RWPE2 (cell line): ENCODE results near the gene ZBED4.

Source experiments
- ATAC-seq: fragments of 200-7000 bp; cut with Tn5 transposase; 3 replicates; pipeline ENCODE4 v1.9.1; 2021; ENCODE audit warnings: low read depth
- DNase-seq: peaks from one replicate; pipeline ENCODE4 v3.0.0-alpha.2; 2020; ENCODE audit warnings: low spot score
- H3K27ac ChIP-seq: fragments of 450-650 bp; 2 replicates; pipeline ENCODE4 v1.5.1; 2017; ENCODE audit warnings: mild to moderate bottlenecking; ENCODE audit not compliant: poor library complexity, severe bottlenecking
- H3K27me3 ChIP-seq: fragments of 250-450 bp; sonication (Bioruptor Pico); 2 replicates; pipeline ENCODE4 v1.5.1; 2021; ENCODE audit warnings: mild to moderate bottlenecking, moderate library complexity; ENCODE audit not compliant: insufficient read depth, poor library complexity, severe bottlenecking
- H3K36me3 ChIP-seq: fragments of 250-450 bp; sonication (Bioruptor Pico); 2 replicates; pipeline ENCODE4 v1.5.1; 2020; ENCODE audit warnings: low read depth, mild to moderate bottlenecking, moderate library complexity
- H3K4me1 ChIP-seq: fragments of 250-450 bp; sonication (Bioruptor Pico); 2 replicates; pipeline ENCODE4 v1.5.1; 2021; ENCODE audit warnings: mild to moderate bottlenecking, moderate library complexity; ENCODE audit not compliant: insufficient read depth, poor library complexity, severe bottlenecking
- H3K4me3 ChIP-seq: fragments of 250-450 bp; sonication (Bioruptor Pico); 2 replicates; pipeline ENCODE4 v1.5.1; 2021; ENCODE audit warnings: mild to moderate bottlenecking, moderate library complexity; ENCODE audit not compliant: severe bottlenecking
- H3K9me3 ChIP-seq: fragments of 250-450 bp; sonication (Bioruptor Pico); 2 replicates; pipeline ENCODE4 v1.5.1; 2021; ENCODE audit warnings: mild to moderate bottlenecking, moderate library complexity; ENCODE audit not compliant: severe bottlenecking
- TF ChIP-seq, protein P1 (sequence below): fragments of 450-650 bp; IDR thresholded peaks from one replicate; pipeline ENCODE4 v1.5.1; 2017; ENCODE audit warnings: mild to moderate bottlenecking, moderate library complexity; ENCODE audit not compliant: poor library complexity, severe bottlenecking

Gene ZBED4

GRCh38 chr22:49861642-49862495 is 8.2 kb downstream of the ZBED4 start:
- Histone ChIP-seq H3K36me3 (no peaks in the 10 kb centered on the region), H3K4me3 (no peak overlapping the region), H3K27ac (no peak overlapping the region), H3K27me3 (no peaks in the 10 kb centered on the region), H3K4me1 (no peaks in the 10 kb centered on the region), H3K9me3 (no peaks in the 10 kb centered on the region)
- TF ChIP-seq, protein P1, sequence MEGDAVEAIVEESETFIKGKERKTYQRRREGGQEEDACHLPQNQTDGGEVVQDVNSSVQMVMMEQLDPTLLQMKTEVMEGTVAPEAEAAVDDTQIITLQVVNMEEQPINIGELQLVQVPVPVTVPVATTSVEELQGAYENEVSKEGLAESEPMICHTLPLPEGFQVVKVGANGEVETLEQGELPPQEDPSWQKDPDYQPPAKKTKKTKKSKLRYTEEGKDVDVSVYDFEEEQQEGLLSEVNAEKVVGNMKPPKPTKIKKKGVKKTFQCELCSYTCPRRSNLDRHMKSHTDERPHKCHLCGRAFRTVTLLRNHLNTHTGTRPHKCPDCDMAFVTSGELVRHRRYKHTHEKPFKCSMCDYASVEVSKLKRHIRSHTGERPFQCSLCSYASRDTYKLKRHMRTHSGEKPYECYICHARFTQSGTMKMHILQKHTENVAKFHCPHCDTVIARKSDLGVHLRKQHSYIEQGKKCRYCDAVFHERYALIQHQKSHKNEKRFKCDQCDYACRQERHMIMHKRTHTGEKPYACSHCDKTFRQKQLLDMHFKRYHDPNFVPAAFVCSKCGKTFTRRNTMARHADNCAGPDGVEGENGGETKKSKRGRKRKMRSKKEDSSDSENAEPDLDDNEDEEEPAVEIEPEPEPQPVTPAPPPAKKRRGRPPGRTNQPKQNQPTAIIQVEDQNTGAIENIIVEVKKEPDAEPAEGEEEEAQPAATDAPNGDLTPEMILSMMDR: no peak
- ATAC-seq: no peak
- no peak for DNase-seq

DNA sequence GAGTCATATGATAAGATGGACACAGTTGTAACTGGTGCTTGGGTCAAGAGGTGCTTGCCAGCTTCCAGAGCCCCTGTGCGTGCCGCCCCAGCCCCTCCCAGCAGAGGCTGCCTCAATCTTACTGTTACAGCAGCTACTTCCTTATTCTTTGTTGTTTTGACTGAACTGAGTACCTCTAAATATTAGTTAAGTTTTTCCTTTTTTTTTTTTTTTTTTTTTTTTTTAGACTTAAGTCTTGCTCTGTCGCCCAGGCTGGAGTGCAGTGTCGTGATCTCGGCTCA is 8.8 kb downstream of the ZBED4 start:
- Histone ChIP-seq H3K27me3 (no peaks in the 10 kb centered on the region), H3K9me3 (no peaks in the 10 kb centered on the region), H3K27ac (no peak overlapping the region), H3K36me3 (no peaks in the 10 kb centered on the region), H3K4me3 (no peak overlapping the region), H3K4me1 (no peaks in the 10 kb centered on the region)
- DNase-seq: no peak
- ATAC-seq: no peak
- TF ChIP-seq, protein P1: no peak

DNA sequence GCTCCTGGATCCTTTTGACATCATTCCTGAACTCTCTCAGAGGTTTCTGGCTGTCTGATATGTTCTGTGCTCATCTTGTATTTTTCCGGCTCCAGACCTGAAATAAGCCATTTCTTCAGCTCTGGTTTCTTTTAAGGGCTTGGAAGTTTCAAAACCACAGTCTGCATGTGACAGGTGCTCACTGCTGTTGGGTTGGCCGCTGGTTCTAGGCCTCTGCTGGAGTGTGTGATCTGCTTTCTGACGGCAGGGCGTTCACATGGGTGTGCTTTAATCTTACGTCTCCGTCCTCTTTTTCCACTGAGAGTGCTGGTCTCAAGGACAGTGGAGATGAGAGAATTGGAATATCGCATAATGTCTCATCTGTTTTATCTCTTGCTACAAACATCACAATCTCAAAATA is 10.3 kb downstream of the ZBED4 start:
- no peaks in the 10 kb centered on the region for H3K27me3 ChIP-seq
- H3K27ac ChIP-seq: no peak overlapping the region
- TF ChIP-seq, protein P1: no peak
- DNase-seq (no peak), ATAC-seq (no peak)
- no peaks in the 10 kb centered on the region for H3K9me3 ChIP-seq
- H3K4me1 ChIP-seq: no peaks in the 10 kb centered on the region
- no peak overlapping the region for H3K4me3 ChIP-seq
- no peaks in the 10 kb centered on the region for H3K36me3 ChIP-seq

DNA sequence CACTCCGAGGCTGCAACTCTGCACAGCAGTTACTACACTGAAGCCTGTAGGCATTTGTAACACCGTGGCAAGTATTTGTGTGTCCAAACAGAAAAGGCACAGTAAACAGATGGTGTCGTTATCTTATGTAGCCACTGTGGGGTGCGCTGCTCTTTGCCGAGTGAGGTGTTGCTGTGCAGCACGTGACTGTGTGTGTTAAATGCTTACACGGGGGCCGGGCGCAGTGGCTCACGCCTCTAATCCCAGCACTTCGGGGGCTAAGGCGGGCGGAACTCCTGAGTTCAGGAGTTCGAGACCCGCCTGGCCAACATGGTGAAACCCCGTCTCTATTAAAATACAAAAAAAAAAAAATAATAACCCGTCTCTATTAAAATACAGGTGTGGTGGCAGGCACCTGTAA is 11.5 kb downstream of the ZBED4 start:
- ATAC-seq (no peak), DNase-seq (no peak)
- Histone ChIP-seq H3K9me3 (peaks cover 3% of the 10 kb centered on the region), H3K27me3 (no peaks in the 10 kb centered on the region), H3K4me1 (no peaks in the 10 kb centered on the region), H3K27ac (no peak overlapping the region), H3K4me3 (no peak overlapping the region), H3K36me3 (no peaks in the 10 kb centered on the region)
- TF ChIP-seq, protein P1: no peak

GRCh38 chr22:49866134-49866533 is 12.5 kb downstream of the ZBED4 start:
- H3K27me3 ChIP-seq: no peaks in the 10 kb centered on the region
- no peak overlapping the region for H3K4me3 ChIP-seq
- H3K36me3 ChIP-seq: no peaks in the 10 kb centered on the region
- DNase-seq (no peak), ATAC-seq (no peak)
- peaks cover 3% of the 10 kb centered on the region for H3K9me3 ChIP-seq
- no peak overlapping the region for H3K27ac ChIP-seq
- H3K4me1 ChIP-seq: no peaks in the 10 kb centered on the region
- TF ChIP-seq, protein P1: no peak
